SU-DHL-6 (cell line): ENCODE data around the gene ABCA13.

Source experiments
- H2AFZ ChIP-seq: fragments of 200-600 bp; sonication (generic); 2 replicates; pipeline ENCODE4 v1.6.1; 2014; ENCODE audit warnings: low read depth, mild to moderate bottlenecking, moderate library complexity, mixed read lengths, antibody characterized with exemption, low read length; ENCODE audit not compliant: severe bottlenecking
- H3F3A ChIP-seq: fragments of 200-600 bp; shearing (Covaris generic); 2 replicates; pipeline ENCODE4 v1.6.0; 2016; ENCODE audit warnings: antibody characterized with exemption, mild to moderate bottlenecking; ENCODE audit not compliant: insufficient read depth
- H3K27ac ChIP-seq: fragments of 200-600 bp; sonication (generic); 2 replicates; pipeline ENCODE4 v1.5.1; 2016; ENCODE audit warnings: low read depth, mild to moderate bottlenecking, low read length, moderate library complexity, mixed read lengths
- H3K27me3 ChIP-seq: fragments of 200-600 bp; sonication (generic), shearing (Covaris generic); 2 replicates; pipeline ENCODE4 v1.6.0; 2014; ENCODE audit warnings: mild to moderate bottlenecking, low read length
- H3K36me3 ChIP-seq: fragments of 200-600 bp; sonication (generic); 2 replicates; pipeline ENCODE4 v1.6.1; 2014; ENCODE audit warnings: mild to moderate bottlenecking, low read length, mixed read lengths
- H3K4me2 ChIP-seq: fragments of 300-600, 200-600 bp; shearing (Covaris generic), sonication (generic); 2 replicates; pipeline ENCODE4 v1.6.0; 2014; ENCODE audit warnings: low read length, low read depth, mild to moderate bottlenecking; ENCODE audit not compliant: poor library complexity, severe bottlenecking
- H3K4me3 ChIP-seq: fragments of 200-600 bp; sonication (generic); 2 replicates; pipeline ENCODE4 v1.5.1; 2014; ENCODE audit warnings: antibody characterized with exemption, low read length, mild to moderate bottlenecking, mixed read lengths; ENCODE audit not compliant: insufficient read depth, poor library complexity, severe bottlenecking
- H3K79me2 ChIP-seq: fragments of 200-600 bp; sonication (generic); 2 replicates; pipeline ENCODE4 v1.6.1; 2014; ENCODE audit warnings: mild to moderate bottlenecking, low read length, moderate library complexity; ENCODE audit not compliant: insufficient read depth
- H3K9ac ChIP-seq: fragments of 200-600 bp; sonication (generic); 2 replicates; pipeline ENCODE4 v1.7.0; 2014; ENCODE audit warnings: mild to moderate bottlenecking, low read length
- H3K9me2 ChIP-seq: fragments of 200-600 bp; sonication (generic); replicated peaks from 2 replicates; pipeline ENCODE4 v1.6.1; 2014; ENCODE audit warnings: low read length; ENCODE audit not compliant: insufficient read depth
- H3K9me3 ChIP-seq: fragments of 200-600 bp; sonication (generic); 2 replicates; pipeline ENCODE4 v1.6.1; 2014; ENCODE audit warnings: low read length, mixed read lengths; ENCODE audit not compliant: insufficient read depth
- H4K20me1 ChIP-seq: fragments of 200-600 bp; sonication (generic); 2 replicates; pipeline ENCODE4 v1.6.1; 2014; ENCODE audit warnings: low read depth, mild to moderate bottlenecking, antibody characterized with exemption, low read length, moderate library complexity, mixed read lengths
- CTCF ChIP-seq: fragments of 200-600 bp; sonication (generic); IDR thresholded peaks from one replicate; pipeline ENCODE4 v1.5.1; 2017; ENCODE audit warnings: antibody characterized with exemption, mild to moderate bottlenecking, low read length, moderate library complexity; ENCODE audit not compliant: insufficient read depth, poor library complexity, severe bottlenecking
- EZH2phosphoT487 ChIP-seq: fragments of 200-600 bp; sonication (generic), shearing (Covaris generic); conservative IDR thresholded peaks from 2 replicates; pipeline ENCODE4 v1.6.1; 2018; ENCODE audit warnings: mild to moderate bottlenecking, antibody characterized with exemption, low read length, moderate library complexity, mixed read lengths

ABCA13 gene

DNA sequence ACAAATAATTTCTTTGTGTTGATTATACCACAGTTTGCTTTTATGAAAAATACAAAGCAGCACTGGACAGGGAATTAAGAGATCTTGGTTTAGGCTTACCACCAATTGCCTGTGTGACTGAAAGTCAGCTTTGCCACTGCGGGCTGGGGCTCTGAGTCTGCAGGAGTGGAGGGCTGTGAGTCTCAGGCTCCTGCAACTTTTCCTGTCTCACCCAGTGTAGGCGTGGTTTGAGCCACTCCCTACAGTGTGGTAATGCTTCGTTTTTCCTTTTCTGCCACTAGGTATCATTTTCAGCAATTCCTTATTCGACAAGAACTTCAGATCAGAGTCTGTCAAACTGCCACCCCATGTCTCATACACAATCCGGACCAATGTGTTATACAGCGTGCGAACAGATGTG is 180.6 kb downstream of the ABCA13 start:
- no peak overlapping the region for H2AFZ ChIP-seq
- TF ChIP-seq EZH2phosphoT487 (no peak), CTCF (no peak)
- no peak overlapping the region for H3K4me3 ChIP-seq
- no peaks in the 10 kb centered on the region for H3K9me3 ChIP-seq
- no peaks in the 10 kb centered on the region for H3K9me2 ChIP-seq
- H3K27ac ChIP-seq = no peak overlapping the region
- no peaks in the 10 kb centered on the region for H3K27me3 ChIP-seq
- no peaks in the 10 kb centered on the region for H3K36me3 ChIP-seq
- no peaks in the 10 kb centered on the region for H4K20me1 ChIP-seq
- H3K4me2 ChIP-seq = no peak overlapping the region
- H3K79me2 ChIP-seq = no peaks in the 10 kb centered on the region
- H3F3A ChIP-seq = no peaks in the 10 kb centered on the region
- H3K9ac ChIP-seq = no peak overlapping the region

DNA sequence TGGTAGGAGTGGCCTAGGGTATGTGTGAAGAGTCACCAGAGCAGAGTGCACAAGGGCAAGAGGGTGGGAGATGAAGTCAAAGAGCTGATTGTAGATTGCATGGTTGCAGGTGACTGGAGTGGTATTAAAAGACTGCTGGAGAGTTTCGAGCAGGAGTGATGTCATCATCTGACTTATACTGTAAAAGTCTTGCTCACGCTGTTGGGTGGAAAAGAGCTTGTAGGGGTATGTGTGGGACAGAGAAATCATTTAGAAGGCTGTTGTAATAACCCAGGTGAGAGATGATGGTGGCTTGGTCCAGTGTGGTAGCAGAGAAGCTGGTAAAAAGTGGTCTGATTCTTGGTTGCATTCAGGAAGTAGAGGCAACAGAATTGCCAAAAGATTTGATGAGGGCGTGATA is 184.1 kb downstream of the ABCA13 start:
- Histone ChIP-seq H3K79me2 (no peaks in the 10 kb centered on the region), H2AFZ (no peak overlapping the region), H3K27me3 (no peaks in the 10 kb centered on the region), H4K20me1 (no peaks in the 10 kb centered on the region), H3K9me2 (no peaks in the 10 kb centered on the region), H3K9me3 (no peaks in the 10 kb centered on the region), H3K27ac (no peak overlapping the region), H3F3A (no peaks in the 10 kb centered on the region), H3K36me3 (no peaks in the 10 kb centered on the region), H3K4me3 (no peak overlapping the region), H3K4me2 (no peak overlapping the region), H3K9ac (no peak overlapping the region)
- TF ChIP-seq EZH2phosphoT487 = no peak
- no peak for TF ChIP-seq CTCF

- Histone ChIP-seq H3F3A (no peaks in the 10 kb centered on the region), H3K9me2 (no peaks in the 10 kb centered on the region; the same call in 1 of the 2 replicates), H3K4me2 (no peak overlapping the region), H3K27me3 (no peaks in the 10 kb centered on the region), H4K20me1 (no peaks in the 10 kb centered on the region), H3K36me3 (no peaks in the 10 kb centered on the region), H3K9me3 (no peaks in the 10 kb centered on the region), H3K79me2 (no peaks in the 10 kb centered on the region), H3K9ac (no peak overlapping the region), H3K4me3 (no peak overlapping the region), H2AFZ (no peak overlapping the region), H3K27ac (no peak overlapping the region)
- TF ChIP-seq CTCF = no peak
These were observed 189.3 kb downstream of the ABCA13 start for GRCh38 chr7:48360574-48360973.

- no peak overlapping the region for H2AFZ ChIP-seq
- no peaks in the 10 kb centered on the region for H3K27me3 ChIP-seq
- H4K20me1 ChIP-seq = no peaks in the 10 kb centered on the region
- no peak overlapping the region for H3K9ac ChIP-seq
- H3K4me2 ChIP-seq = no peak overlapping the region
- no peaks in the 10 kb centered on the region; the same call in 1 of the 2 replicates for H3K9me2 ChIP-seq
- H3K36me3 ChIP-seq = no peaks in the 10 kb centered on the region
- no peak for TF ChIP-seq CTCF
- no peak for TF ChIP-seq EZH2phosphoT487
- no peak overlapping the region for H3K4me3 ChIP-seq
- H3K79me2 ChIP-seq = no peaks in the 10 kb centered on the region
- H3K9me3 ChIP-seq = no peaks in the 10 kb centered on the region
- no peak overlapping the region for H3K27ac ChIP-seq
- H3F3A ChIP-seq = no peaks in the 10 kb centered on the region
These were observed 191.9 kb downstream of the ABCA13 start for GRCh38 chr7:48363174-48363573.
